ENCODE data around the gene TSPAN16. TPM values are rescaled to one million over a fixed set of nuclear protein-coding genes. Genes with fewer than 3 reads are reported as not detected.

TSPAN16 gene
- total and polyA plus RNA-seq, 2 of the 13 experiments (the other 11 are each of a cell fraction or from before 2014, with no cell fraction given) = not detected

- TF ChIP-seq CREB3 (CRISPR knock-in tag; IDR thresholded peaks at IDR 0.05) = no peak
- TF ChIP-seq BRD4 (CRISPR knock-in tag; IDR thresholded peaks at IDR 0.05) = no peak
- TF ChIP-seq ZC3H4 (CRISPR knock-in tag; IDR thresholded peaks at IDR 0.05; ENCODE audit: borderline replicate concordance) = no peak
- peak; percentile 36; the same call in 1 of the 2 replicates for TF ChIP-seq IKZF5 (CRISPR knock-in tag; IDR thresholded peaks at IDR 0.05)
- TF ChIP-seq ZBTB39 (CRISPR knock-in tag; IDR thresholded peaks at IDR 0.05) = no peak
- no peak for TF ChIP-seq ZFP41 (CRISPR knock-in tag; IDR thresholded peaks at IDR 0.05; ENCODE audit: borderline replicate concordance)
- TF ChIP-seq SALL2 (CRISPR knock-in tag; IDR thresholded peaks at IDR 0.05) = no peak
- TF ChIP-seq NFE2L2 (IDR thresholded peaks at IDR 0.05; ENCODE audit: low read length) = no peak
- TF ChIP-seq HNRNPUL1 (IDR thresholded peaks at IDR 0.05; ENCODE audit: low read depth, low read length) = no peak
- peak; percentile 17 for TF ChIP-seq YY1 (IDR thresholded peaks at IDR 0.05; ENCODE audit: insufficient read depth, insufficient replicate concordance, low read depth, low read length)
- TF ChIP-seq ZNF317 (CRISPR knock-in tag; IDR thresholded peaks at IDR 0.05) = 0 out of 2 replicates have a peak, but pooled peaks have one; percentile 46
- TF ChIP-seq NR3C1 (CRISPR knock-in tag; IDR thresholded peaks at IDR 0.05) = no peak
- TF ChIP-seq KLF15 (CRISPR knock-in tag; IDR thresholded peaks at IDR 0.05; ENCODE audit: borderline replicate concordance) = no peak
- TF ChIP-seq TAF15 (IDR thresholded peaks at IDR 0.05; ENCODE audit: low read depth, low read length, poor library complexity, severe bottlenecking) = no peak
- no peak for TF ChIP-seq ATF3 (CRISPR knock-in tag; IDR thresholded peaks at IDR 0.05)
- TF ChIP-seq ZBTB3 (CRISPR knock-in tag; IDR thresholded peaks at IDR 0.05; ENCODE audit: borderline replicate concordance, low read depth) = no peak
- TF ChIP-seq KLF11 (CRISPR knock-in tag; IDR thresholded peaks at IDR 0.05) = no peak
- no peak for TF ChIP-seq ZNF670 (CRISPR knock-in tag; IDR thresholded peaks at IDR 0.05; ENCODE audit: borderline replicate concordance)
- TF ChIP-seq ZNF180 (CRISPR knock-in tag; IDR thresholded peaks at IDR 0.05; ENCODE audit: borderline replicate concordance, low read depth) = no peak
- no peak for TF ChIP-seq ZNF430 (CRISPR knock-in tag; IDR thresholded peaks at IDR 0.05)
- TF ChIP-seq ARID3A (IDR thresholded peaks at IDR 0.05; ENCODE audit: low read depth, low read length) = no peak
- no peak for TF ChIP-seq ZNF414 (CRISPR knock-in tag; IDR thresholded peaks at IDR 0.05)
- TF ChIP-seq BORCS8-MEF2B (CRISPR knock-in tag; IDR thresholded peaks at IDR 0.05) = no peak
- TF ChIP-seq ZNF44 (CRISPR knock-in tag; IDR thresholded peaks at IDR 0.05) = no peak
Measured at GRCh38 chr19:11324079-11324661, 28.2 kb downstream of the TSPAN16 start (continued).
